Sigmoid colon (tissue), 4 donors: ENCODE data around the gene NRXN3.

Experiments used
- EP300 ChIP-seq, 4 donors: sonication (generic); formaldehyde crosslinking; IDR thresholded peaks; one replicate each; pipeline ENCODE4 v1.6.1; 2017; ENCODE audit warnings: antibody characterized with exemption in 4 of 4
- POLR2A ChIP-seq, 2 donors: fragments of 450-650 bp; IDR thresholded peaks; one replicate each; pipeline ENCODE4 v1.6.1; 2016; ENCODE audit warnings: antibody characterized with exemption in 2 of 2, mild to moderate bottlenecking in 2 of 2, moderate library complexity in 2 of 2
- POLR2AphosphoS5 ChIP-seq, 4 donors: sonication (generic); formaldehyde crosslinking; IDR thresholded peaks; one replicate each; pipeline ENCODE4 v1.6.1; 2017; ENCODE audit warnings: antibody characterized with exemption in 4 of 4
- TF ChIP-seq, protein P1 (sequence below), 4 experiments: fragments of 450-650 bp in 3 of 4; fragments of 200-600 bp in 1 of 4; IDR thresholded peaks; one replicate each; pipeline ENCODE4 v1.5.1; 2016 to 2019; ENCODE audit warnings: antibody characterized with exemption in 4 of 4, mild to moderate bottlenecking in 3 of 4, moderate library complexity in 2 of 4

DNA sequence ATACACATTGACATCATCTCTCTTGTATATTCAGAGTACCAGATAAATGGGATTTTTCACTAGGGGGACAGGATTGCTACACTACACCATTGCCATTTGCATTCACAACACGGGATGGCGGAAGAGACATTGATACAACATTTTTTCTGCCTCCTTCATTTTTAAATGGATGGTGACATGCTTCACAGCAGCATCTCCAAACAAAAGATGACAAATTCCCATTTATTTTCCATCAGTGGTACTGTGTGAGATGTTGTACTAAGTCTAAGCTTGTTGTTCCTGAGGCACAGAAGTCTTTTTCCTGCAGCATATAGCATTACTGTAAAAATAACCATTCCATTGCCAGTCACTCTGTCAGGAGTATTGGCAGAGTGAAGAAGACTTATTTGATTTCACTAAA lies 912.7 kb downstream of the NRXN3 start:
- TF ChIP-seq POLR2AphosphoS5 (IDR thresholded peaks at IDR 0.05) (no peak), EP300 (IDR thresholded peaks at IDR 0.05) (no peak), POLR2A (IDR thresholded peaks at IDR 0.05) (no peak)
- TF ChIP-seq, protein P1, sequence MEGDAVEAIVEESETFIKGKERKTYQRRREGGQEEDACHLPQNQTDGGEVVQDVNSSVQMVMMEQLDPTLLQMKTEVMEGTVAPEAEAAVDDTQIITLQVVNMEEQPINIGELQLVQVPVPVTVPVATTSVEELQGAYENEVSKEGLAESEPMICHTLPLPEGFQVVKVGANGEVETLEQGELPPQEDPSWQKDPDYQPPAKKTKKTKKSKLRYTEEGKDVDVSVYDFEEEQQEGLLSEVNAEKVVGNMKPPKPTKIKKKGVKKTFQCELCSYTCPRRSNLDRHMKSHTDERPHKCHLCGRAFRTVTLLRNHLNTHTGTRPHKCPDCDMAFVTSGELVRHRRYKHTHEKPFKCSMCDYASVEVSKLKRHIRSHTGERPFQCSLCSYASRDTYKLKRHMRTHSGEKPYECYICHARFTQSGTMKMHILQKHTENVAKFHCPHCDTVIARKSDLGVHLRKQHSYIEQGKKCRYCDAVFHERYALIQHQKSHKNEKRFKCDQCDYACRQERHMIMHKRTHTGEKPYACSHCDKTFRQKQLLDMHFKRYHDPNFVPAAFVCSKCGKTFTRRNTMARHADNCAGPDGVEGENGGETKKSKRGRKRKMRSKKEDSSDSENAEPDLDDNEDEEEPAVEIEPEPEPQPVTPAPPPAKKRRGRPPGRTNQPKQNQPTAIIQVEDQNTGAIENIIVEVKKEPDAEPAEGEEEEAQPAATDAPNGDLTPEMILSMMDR (IDR thresholded peaks at IDR 0.05) = no peak
